SU-DHL-6 (cell line): ENCODE data around the gene GRIK5.

Experiments
- CTCF ChIP-seq: fragments of 200-600 bp; sonication (generic); IDR thresholded peaks from one replicate; pipeline ENCODE4 v1.5.1; 2017; ENCODE audit warnings: antibody characterized with exemption, mild to moderate bottlenecking, low read length, moderate library complexity; ENCODE audit not compliant: insufficient read depth, poor library complexity, severe bottlenecking
- EZH2phosphoT487 ChIP-seq: fragments of 200-600 bp; sonication (generic), shearing (Covaris generic); conservative IDR thresholded peaks from 2 replicates; pipeline ENCODE4 v1.6.1; 2018; ENCODE audit warnings: mild to moderate bottlenecking, antibody characterized with exemption, low read length, moderate library complexity, mixed read lengths

GRCh38 chr19:41965106-41965505, 104.9 kb downstream of the GRIK5 start:
- TF ChIP-seq CTCF = no peak
- no peak for TF ChIP-seq EZH2phosphoT487
